Upper lobe of left lung (tissue), 4 donors: ENCODE data around the gene SPRR1A.

Source experiments
- POLR2AphosphoS5 ChIP-seq, 2 donors: sonication (generic); formaldehyde crosslinking; IDR thresholded peaks; one replicate each; pipeline ENCODE4 v1.5.1; 2017; ENCODE audit warnings: antibody characterized with exemption in 2 of 2
- TF ChIP-seq, protein P1 (sequence below), 6 experiments: fragments of 450-650 bp in 4 of 6; fragments of 200-600 bp in 2 of 6; sonication (generic) in 2 of 6; IDR thresholded peaks; one replicate each; pipeline ENCODE4 v1.5.1; 2016 to 2019; ENCODE audit warnings: antibody characterized with exemption in 6 of 6

DNA sequence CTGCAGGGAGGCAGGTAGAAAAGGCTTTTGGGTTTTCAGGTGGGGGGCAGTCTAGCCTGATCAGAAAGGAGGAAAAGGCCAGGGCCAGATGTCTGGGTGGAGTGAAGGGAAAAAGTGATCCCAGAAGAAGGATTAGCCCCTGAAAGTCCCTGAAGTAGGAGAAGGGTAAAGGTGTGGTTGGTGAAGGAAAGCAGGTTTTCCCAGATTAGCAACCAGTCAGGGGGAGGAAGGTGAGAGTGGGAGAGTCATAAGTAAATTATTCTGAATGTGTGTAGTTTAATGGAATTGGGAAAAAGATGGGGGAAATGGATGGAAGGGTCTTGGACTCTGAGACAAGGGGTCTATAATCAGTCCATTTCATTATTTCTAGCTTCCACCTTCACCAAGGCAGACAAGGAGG, 647 bp upstream of the SPRR1A start:
- TF ChIP-seq, protein P1, sequence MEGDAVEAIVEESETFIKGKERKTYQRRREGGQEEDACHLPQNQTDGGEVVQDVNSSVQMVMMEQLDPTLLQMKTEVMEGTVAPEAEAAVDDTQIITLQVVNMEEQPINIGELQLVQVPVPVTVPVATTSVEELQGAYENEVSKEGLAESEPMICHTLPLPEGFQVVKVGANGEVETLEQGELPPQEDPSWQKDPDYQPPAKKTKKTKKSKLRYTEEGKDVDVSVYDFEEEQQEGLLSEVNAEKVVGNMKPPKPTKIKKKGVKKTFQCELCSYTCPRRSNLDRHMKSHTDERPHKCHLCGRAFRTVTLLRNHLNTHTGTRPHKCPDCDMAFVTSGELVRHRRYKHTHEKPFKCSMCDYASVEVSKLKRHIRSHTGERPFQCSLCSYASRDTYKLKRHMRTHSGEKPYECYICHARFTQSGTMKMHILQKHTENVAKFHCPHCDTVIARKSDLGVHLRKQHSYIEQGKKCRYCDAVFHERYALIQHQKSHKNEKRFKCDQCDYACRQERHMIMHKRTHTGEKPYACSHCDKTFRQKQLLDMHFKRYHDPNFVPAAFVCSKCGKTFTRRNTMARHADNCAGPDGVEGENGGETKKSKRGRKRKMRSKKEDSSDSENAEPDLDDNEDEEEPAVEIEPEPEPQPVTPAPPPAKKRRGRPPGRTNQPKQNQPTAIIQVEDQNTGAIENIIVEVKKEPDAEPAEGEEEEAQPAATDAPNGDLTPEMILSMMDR (IDR thresholded peaks at IDR 0.05), result no peak
- TF ChIP-seq POLR2AphosphoS5 (IDR thresholded peaks at IDR 0.05), result no peak
